ENCODE data around the gene SPNS2.

SPNS2 gene

DNA sequence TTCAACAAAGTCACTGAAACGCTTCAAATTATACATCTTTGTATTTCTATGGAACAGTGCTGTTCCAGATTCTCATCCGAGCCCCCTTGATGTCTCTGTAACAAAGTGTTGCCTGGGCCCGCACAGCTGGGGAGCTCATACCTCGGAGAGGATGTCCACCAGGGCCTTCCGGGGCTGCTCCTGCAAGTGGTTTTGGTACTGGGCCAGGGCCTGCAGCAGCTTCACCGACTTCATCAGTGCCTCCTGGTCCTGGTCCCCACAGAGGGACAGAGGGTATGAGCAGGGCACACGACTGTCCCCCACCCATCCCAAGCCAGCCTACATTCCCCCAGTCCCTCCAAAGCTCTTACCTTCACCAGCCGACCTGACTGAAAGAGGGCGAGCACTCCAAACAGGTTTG lies 55.0 kb downstream of the SPNS2 start:
- no peak for DNase-seq

GRCh38 chr17:4554441-4554996 lies 55.8 kb downstream of the SPNS2 start:
- DNase-seq = peak in 1 of 2 donors; percentile 27

DNA sequence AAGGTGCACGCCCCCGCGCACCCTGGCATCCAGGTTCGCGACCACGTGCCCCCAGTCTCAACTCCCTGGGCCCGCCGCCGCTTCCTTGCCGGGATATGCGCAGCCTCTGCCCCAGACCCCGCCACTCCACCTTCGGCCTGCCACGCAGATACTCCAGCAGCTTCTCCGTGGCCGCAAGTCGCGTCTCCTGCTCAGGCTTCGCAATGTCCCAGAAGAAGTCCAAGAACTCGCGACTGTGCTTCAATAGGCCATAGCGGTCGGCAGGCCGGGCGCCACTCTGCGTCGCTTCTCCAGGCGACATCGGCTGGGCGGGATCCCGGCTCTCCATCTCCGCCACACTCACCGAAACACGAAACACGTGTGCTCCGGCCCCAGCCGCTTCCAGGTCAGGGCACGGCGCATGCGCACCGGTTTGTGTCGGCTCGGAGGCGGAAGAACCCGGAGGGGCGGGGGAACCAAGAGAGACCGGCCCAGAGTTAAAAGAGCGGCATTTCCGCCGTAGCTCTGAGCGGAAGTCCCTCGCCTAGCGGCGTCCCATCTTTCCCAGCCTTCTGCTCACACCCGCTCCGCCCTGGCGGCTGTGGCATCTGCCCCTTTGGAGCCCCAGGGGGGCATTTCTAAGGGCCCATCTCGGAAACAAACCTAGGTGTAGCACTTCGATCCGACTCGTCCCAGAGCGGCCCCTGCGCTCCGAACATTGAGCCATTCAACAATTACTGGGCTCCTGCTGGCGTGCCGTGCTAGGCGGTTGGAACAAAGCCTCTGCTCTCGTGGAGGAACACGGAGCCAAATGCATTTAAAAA lies 56.5 kb downstream of the SPNS2 start, which contains the start of gene MYBBP1A:
Gene MYBBP1A (minus strand): TSS at position 388 of the 803 bp plus-strand sequence. CDS start 60 bp downstream, at position 328.
- DNase-seq = peak; percentile 98 to 99

- DNase-seq = no peak
These were observed 57.4 kb downstream of the SPNS2 start for GRCh38 chr17:4555873-4556759.

- no peak for DNase-seq
These were observed 58.3 kb downstream of the SPNS2 start for GRCh38 chr17:4556996-4557395.

GRCh38 chr17:4557626-4558346 lies 59.1 kb downstream of the SPNS2 start:
- no peak for DNase-seq

GRCh38 chr17:4558347-4558971 lies 59.8 kb downstream of the SPNS2 start:
- no peak for DNase-seq

DNA sequence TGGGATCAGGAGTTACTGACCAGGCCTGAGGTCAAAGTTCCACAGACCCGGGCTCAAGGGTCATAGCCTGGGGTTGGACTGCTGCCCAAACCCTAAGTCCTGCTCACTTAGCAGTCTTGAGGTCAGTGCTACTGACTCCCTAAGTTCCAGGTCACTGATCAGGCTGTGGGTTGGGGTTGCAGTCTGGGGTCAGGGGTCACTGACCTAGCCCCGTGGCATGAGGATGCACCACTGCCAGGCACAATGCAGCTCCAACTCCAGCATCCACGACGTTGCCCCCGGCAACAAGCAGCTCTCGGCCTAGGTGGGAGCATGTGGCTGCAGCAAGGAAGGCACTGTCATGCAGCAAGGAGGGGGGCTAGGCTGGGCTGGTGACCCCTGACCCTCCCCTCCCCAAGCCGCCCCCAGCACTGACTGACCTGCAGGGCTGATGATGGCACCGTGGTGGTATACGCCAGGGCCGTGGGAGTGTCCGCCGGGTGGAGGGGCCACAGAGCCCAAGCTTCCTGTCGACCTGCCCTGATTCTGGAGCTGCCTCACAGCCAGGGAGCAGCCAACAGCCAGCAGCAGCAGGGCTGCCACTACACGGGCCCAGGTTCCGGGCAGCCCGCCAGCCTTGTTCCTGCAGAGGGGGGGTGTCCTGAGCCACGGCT lies 60.6 kb downstream of the SPNS2 start:
- DNase-seq = no peak

DNA sequence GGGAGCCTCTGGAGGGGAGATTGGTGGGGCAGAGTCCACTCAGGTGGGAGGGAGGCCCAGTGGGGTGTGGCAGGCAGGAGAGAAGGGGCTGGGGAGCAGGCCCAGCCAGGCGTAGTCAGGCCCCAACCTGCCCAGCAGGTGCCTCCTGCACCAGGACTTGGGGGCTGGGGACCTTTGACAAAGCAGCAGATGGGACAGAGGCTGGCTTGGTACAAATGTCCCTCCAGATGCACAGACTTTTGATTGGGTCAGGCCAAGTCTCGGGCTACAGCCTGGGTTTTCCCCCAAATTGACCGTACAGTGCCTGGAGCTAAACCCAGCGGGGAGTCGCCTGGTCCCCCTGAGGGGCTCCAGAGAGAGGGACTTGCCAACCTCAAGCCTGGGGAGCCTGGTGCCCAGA lies 61.3 kb downstream of the SPNS2 start:
- no peak for DNase-seq

DNA sequence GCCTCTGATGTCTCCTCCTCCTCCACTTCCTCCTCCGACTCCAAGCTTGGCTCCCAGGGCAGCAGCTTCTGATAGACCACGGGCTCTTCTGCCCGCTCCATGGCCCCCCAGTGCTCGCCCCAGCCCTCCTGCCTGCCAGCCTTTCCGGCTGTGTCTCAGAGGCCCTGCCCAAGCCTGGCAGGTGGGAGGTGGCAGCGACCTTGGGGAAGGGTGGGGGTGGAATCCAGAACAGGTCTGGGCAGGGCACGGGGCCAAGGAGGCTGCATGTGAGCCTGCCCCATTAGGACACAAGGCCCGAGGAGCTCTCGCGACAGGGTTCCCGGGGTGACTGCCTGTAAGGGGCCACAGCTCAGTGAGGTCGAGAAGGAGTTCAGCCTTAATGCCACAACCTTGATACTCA lies 61.7 kb downstream of the SPNS2 start, which contains the start of gene GGT6:
Gene GGT6 (minus strand): TSS at position 157 of the 400 bp plus-strand sequence. CDS start 56 bp downstream, at position 101.
- DNase-seq = no peak

- no peak for DNase-seq
These were observed 62.2 kb downstream of the SPNS2 start for GRCh38 chr17:4560837-4561256.

DNA sequence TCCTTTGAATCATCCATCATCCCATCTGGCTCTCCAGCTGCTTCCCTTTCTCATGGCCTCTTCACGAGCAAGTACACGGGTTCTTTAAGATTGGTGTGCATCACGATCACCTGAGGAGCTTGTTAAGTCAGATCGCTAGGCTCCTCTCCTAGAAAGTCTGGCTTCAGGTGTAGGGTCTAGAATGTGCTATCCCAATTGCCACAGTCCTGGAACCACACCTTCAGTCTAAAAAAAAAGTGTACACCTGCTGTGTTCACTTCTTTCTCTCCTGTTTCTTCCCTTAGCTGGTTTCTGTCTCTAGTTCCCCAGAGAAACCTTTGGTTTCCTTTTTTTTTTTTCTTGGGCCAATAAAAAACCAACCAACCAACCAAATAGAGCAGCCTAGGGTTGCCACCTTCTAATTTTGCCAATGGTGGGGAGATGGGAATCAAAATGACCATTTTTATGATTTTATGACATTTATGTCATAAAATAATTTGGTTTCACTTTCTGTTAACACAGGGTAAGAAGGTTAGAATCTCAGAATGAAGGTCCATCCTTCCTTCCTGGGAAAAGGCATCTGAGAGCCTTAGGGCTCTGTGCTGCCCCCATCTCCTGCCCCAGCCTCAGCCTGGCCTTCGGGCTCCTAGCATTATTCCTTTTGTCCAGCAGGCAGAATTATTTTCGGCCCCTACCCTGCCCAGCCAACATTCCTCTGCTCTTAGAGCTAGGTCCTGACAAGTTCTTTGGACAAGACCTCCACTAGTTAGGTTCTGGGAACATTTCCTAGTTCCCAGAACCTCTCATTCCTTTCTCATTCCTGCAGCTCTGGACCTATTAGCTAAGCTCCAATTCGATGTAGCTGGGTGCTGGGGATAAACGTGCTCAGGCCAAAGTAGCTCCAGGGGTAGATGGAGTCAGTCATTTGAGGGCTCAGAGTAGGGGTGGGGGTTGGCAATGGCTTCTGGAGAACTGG lies 63.6 kb downstream of the SPNS2 start:
- no peak for DNase-seq

GRCh38 chr17:4565209-4566141 lies 66.8 kb downstream of the SPNS2 start:
- peak; percentile 57 to 62 for DNase-seq

- peak; percentile 57 to 62 for DNase-seq
These were observed 68.1 kb downstream of the SPNS2 start for GRCh38 chr17:4566785-4567184.

GRCh38 chr17:4569591-4569990 lies 70.9 kb downstream of the SPNS2 start:
- no peak for DNase-seq

DNA sequence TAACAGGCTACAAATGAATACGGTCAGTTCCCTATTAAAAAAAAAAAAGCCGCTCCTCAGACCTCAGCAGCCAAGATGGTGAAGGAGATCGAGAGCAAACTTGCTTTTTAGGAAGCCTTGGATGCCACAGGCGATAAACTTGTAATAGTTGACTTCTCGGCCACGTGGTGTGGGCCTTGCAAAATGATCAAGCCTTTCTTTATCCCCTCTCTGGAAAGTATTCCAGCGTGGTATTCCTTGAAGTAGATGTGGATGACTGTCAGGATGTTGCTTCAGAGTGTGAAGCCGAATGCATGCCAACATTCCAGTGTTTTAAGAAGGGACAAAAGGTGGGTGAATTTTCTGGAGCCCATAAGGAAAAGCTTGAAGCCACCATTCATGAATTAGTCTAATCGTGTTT lies 73.5 kb downstream of the SPNS2 start:
- no peak for DNase-seq

- DNase-seq = no peak
These were observed 74.4 kb downstream of the SPNS2 start for GRCh38 chr17:4573115-4573514.

GRCh38 chr17:4573669-4574068 lies 75.0 kb downstream of the SPNS2 start:
- DNase-seq = peak; percentile 72 to 74

DNA sequence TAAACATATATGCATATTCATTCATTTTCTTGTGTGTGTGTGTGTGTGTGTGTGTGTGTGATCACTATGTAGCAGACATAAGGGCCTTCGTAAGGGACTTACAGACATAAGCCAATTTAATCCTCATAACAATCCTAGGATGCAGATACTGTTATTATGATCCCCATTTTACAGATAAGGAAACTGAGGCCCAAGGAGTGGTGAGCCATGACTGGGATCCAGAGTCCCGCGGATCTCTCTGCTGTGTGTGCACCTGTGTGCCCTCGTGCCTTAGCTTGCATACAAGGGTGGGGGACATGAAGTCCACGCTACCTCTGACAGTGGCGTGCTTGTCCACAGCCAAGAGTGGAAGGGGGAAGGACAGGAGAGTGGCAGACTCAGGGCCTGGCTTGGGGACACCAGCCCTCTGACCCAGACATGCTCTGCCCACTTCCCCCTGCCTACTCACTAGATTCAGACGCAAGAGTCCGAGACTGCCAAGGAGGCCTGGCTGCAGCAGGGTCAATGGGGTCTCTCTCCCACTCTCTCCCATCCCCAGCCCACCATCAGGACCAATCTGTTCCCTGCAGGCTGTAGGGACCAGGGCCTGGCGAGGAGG lies 75.9 kb downstream of the SPNS2 start:
- no peak for DNase-seq
